ENCODE results near the gene MGAM2. TPM values are rescaled to one million over a fixed set of nuclear protein-coding genes. Genes with fewer than 3 reads are reported as not detected.

The MGAM2 gene
- total and polyA plus RNA-seq, 5 donors from 2014 or later = not detected

- Mint-ChIP-seq H3K36me3 (no peaks in the 10 kb centered on the region), H3K9me3 (peaks cover 0 to 2% (median 0%) of the 10 kb centered on the region in 7 donors), H3K4me3 (no peak overlapping the region), H3K4me1 (peaks cover 0 to 3% (median 0%) of the 10 kb centered on the region in 4 donors), H3K27me3 (peaks cover 6% of the 10 kb centered on the region), H3K27ac (no peak overlapping the region)
- H3K4me1 ChIP-seq (ENCODE audit: control insufficient read depth, insufficient read depth, low read length, poor library complexity, severe bottlenecking) = no peaks in the 10 kb centered on the region
- H3K27me3 ChIP-seq (ENCODE audit: control insufficient read depth, insufficient read depth, low read length) = no peaks in the 10 kb centered on the region
- no peaks in the 10 kb centered on the region for H3K36me3 ChIP-seq (ENCODE audit: control insufficient read depth, insufficient read depth, low read length)
- no peak for ATAC-seq (ENCODE audit: low read depth in 2 of 2)
- H3K9me3 ChIP-seq (ENCODE audit: control insufficient read depth in 2 of 2, low read length in 2 of 2) = no peaks in the 10 kb centered on the region
- no peak for DNase-seq
- H3K27ac ChIP-seq (ENCODE audit: insufficient read depth, low read length, poor library complexity, severe bottlenecking) = no peak overlapping the region
- no peak overlapping the region for H3K4me3 ChIP-seq (ENCODE audit: low read depth, low read length)
Measured at GRCh38 chr7:142104550-142105527, 6.7 kb upstream of the MGAM2 start.

DNA sequence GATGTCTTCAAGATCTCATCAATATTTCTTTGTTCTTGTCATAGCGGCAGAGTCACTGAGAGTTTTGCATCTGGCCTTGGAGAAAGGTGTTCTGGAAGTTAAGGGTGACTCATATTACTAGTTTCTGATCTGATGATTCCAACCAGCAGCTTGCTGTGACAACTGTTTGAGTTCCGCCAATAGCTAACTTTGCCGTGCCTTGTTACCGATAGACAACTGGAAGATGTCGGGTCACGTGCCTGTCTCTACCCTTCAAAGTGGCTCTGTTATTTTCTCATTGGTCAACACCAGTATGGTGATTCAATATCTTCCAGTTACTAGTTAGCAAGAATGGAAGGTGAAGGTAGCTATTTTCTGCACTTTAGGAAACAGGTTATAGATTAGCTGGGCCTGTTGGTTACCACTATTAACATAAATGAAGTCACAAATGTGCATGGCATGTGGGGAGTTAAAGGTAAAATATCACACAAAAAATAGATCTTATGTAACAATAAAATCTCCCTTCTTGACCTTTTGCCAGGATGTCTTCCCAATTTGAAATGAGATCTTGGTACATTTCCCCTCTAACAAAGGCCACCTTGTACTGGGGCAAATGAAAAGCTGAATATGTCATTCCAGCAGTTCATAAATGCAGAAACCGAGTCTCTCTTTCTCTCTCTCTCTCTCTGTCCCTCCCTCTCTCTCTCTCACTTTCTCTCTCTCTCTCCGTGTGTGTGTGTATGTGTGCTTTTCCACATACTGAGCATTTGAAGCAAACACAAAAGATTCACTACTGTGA lies 2.6 kb upstream of the MGAM2 start:
- Mint-ChIP-seq H3K27me3 (peaks cover 6% of the 10 kb centered on the region), H3K36me3 (no peaks in the 10 kb centered on the region), H3K9me3 (peaks cover 0 to 2% (median 0%) of the 10 kb centered on the region in 7 donors), H3K4me1 (peaks cover 0 to 3% (median 0%) of the 10 kb centered on the region in 4 donors), H3K27ac (no peak overlapping the region), H3K4me3 (no peak overlapping the region)
- H3K27ac ChIP-seq (ENCODE audit: insufficient read depth, low read length, poor library complexity, severe bottlenecking) = no peak overlapping the region
- H3K36me3 ChIP-seq (ENCODE audit: control insufficient read depth, insufficient read depth, low read length) = no peaks in the 10 kb centered on the region
- no peaks in the 10 kb centered on the region for H3K9me3 ChIP-seq (ENCODE audit: control insufficient read depth in 2 of 2, low read length in 2 of 2)
- H3K27me3 ChIP-seq (ENCODE audit: control insufficient read depth, insufficient read depth, low read length) = no peaks in the 10 kb centered on the region
- DNase-seq (no peak), ATAC-seq (ENCODE audit: low read depth in 2 of 2) (no peak)
- no peak overlapping the region for H3K4me3 ChIP-seq (ENCODE audit: low read depth, low read length)
- no peaks in the 10 kb centered on the region for H3K4me1 ChIP-seq (ENCODE audit: control insufficient read depth, insufficient read depth, low read length, poor library complexity, severe bottlenecking)

DNA sequence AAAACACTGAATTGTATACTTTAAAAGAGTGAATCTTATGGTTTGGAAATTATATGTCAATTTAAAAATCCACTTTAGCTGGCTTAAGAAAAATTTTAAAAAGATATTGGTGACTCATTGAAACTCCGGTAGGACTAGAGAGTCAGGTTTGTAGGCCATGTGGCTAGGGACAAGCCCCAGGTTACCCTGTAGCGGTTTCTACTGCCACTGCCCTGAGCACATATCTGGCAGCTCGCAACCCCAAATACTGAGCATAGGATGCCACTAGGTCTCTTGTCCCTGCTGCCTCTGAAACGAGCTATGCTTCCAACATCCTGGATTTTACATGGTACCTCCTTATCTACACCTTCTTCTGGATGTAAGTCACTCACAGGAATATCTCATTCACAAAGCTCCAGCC lies 1.4 kb upstream of the MGAM2 start:
- DNase-seq (no peak), ATAC-seq (ENCODE audit: low read depth in 2 of 2) (no peak)
- H3K4me3 Mint-ChIP-seq = no peak overlapping the region
- peaks cover 0 to 2% (median 0%) of the 10 kb centered on the region in 7 donors for H3K9me3 Mint-ChIP-seq
- no peak overlapping the region for H3K27ac ChIP-seq (ENCODE audit: insufficient read depth, low read length, poor library complexity, severe bottlenecking)
- H3K4me1 Mint-ChIP-seq = no peaks in the 10 kb centered on the region
- H3K27me3 Mint-ChIP-seq = no peaks in the 10 kb centered on the region
- H3K9me3 ChIP-seq (ENCODE audit: control insufficient read depth in 2 of 2, low read length in 2 of 2) = no peaks in the 10 kb centered on the region
- H3K36me3 Mint-ChIP-seq = no peaks in the 10 kb centered on the region
- H3K4me3 ChIP-seq (ENCODE audit: low read depth, low read length) = no peak overlapping the region
- H3K4me1 ChIP-seq (ENCODE audit: control insufficient read depth, insufficient read depth, low read length, poor library complexity, severe bottlenecking) = no peaks in the 10 kb centered on the region
- H3K27ac Mint-ChIP-seq = no peak overlapping the region
- H3K27me3 ChIP-seq (ENCODE audit: control insufficient read depth, insufficient read depth, low read length) = no peaks in the 10 kb centered on the region
- H3K36me3 ChIP-seq (ENCODE audit: control insufficient read depth, insufficient read depth, low read length) = no peaks in the 10 kb centered on the region

DNA sequence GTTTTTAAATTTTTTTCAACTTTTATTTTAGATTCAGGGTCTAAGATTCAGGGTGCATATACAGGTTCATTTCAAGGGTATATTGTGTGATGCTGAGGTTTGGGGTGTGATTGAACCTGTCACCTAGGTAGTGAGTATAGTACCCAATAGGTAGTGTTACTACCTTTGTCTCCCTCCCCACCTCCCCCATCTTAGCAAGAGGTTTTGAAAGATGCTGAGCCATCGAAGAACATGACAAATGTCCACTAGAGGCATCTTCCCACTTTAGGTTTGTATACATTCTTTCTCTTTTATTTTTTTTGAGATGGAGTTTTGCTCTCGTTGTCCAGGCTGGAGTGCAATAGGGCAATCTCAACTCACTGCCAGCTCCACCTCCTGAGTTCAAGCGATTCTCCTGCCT lies 880 bp upstream of the MGAM2 start:
- H3K4me1 ChIP-seq (ENCODE audit: control insufficient read depth, insufficient read depth, low read length, poor library complexity, severe bottlenecking) = no peaks in the 10 kb centered on the region
- peaks cover 0 to 2% (median 0%) of the 10 kb centered on the region in 7 donors for H3K9me3 Mint-ChIP-seq

GRCh38 chr7:142112086-142112485 lies 568 bp downstream of the MGAM2 start:
- ATAC-seq (ENCODE audit: low read depth in 2 of 2) (no peak), DNase-seq (no peak)
- Histone ChIP-seq H3K4me3 (ENCODE audit: low read depth, low read length) (no peak overlapping the region), H3K36me3 (ENCODE audit: control insufficient read depth, insufficient read depth, low read length) (no peaks in the 10 kb centered on the region), H3K27ac (ENCODE audit: insufficient read depth, low read length, poor library complexity, severe bottlenecking) (no peak overlapping the region), H3K9me3 (ENCODE audit: control insufficient read depth in 2 of 2, low read length in 2 of 2) (no peaks in the 10 kb centered on the region), H3K4me1 (ENCODE audit: control insufficient read depth, insufficient read depth, low read length, poor library complexity, severe bottlenecking) (no peaks in the 10 kb centered on the region), H3K27me3 (ENCODE audit: control insufficient read depth, insufficient read depth, low read length) (no peaks in the 10 kb centered on the region)
- H3K36me3 Mint-ChIP-seq = no peaks in the 10 kb centered on the region
- H3K4me1 Mint-ChIP-seq = no peaks in the 10 kb centered on the region
- H3K27me3 Mint-ChIP-seq = no peaks in the 10 kb centered on the region
- H3K27ac Mint-ChIP-seq = no peak overlapping the region
- H3K9me3 Mint-ChIP-seq = peaks cover 0 to 2% (median 0%) of the 10 kb centered on the region in 7 donors
- H3K4me3 Mint-ChIP-seq = no peak overlapping the region

More for the DNA sequence above, 880 bp upstream of the MGAM2 start:
- no peak for ATAC-seq (ENCODE audit: low read depth in 2 of 2)
- Histone ChIP-seq H3K27ac (ENCODE audit: insufficient read depth, low read length, poor library complexity, severe bottlenecking) (no peak overlapping the region), H3K36me3 (ENCODE audit: control insufficient read depth, insufficient read depth, low read length) (no peaks in the 10 kb centered on the region), H3K27me3 (ENCODE audit: control insufficient read depth, insufficient read depth, low read length) (no peaks in the 10 kb centered on the region), H3K9me3 (ENCODE audit: control insufficient read depth in 2 of 2, low read length in 2 of 2) (no peaks in the 10 kb centered on the region), H3K4me3 (ENCODE audit: low read depth, low read length) (no peak overlapping the region)
- DNase-seq = no peak
- H3K27ac Mint-ChIP-seq = no peak overlapping the region
- no peaks in the 10 kb centered on the region for H3K36me3 Mint-ChIP-seq
- H3K27me3 Mint-ChIP-seq = no peaks in the 10 kb centered on the region
- H3K4me3 Mint-ChIP-seq = no peak overlapping the region
- H3K4me1 Mint-ChIP-seq = no peaks in the 10 kb centered on the region

DNA sequence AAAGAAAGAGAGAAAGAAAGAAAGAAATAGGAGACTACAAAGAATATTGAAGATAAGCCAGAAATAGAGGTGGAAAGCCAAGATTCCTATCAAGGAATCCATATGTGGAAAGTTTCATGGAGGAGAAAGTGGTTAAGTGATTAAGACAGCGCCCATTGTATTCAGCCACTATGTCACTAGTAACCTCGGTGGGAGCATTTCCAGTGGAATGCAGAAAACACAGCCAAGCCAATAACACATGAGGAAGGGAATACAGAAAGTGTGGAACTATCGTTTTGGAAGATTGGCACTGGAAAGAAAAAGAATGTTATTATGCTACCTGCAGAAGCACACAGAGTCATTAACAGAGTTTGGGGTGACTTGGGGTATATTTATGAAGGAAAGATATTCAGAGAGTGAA lies 2.7 kb downstream of the MGAM2 start:
- H3K9me3 ChIP-seq (ENCODE audit: control insufficient read depth in 2 of 2, low read length in 2 of 2) = no peaks in the 10 kb centered on the region
- no peak for DNase-seq
- H3K4me3 ChIP-seq (ENCODE audit: low read depth, low read length) = no peak overlapping the region
- no peak overlapping the region for H3K4me3 Mint-ChIP-seq
- no peaks in the 10 kb centered on the region for H3K36me3 ChIP-seq (ENCODE audit: control insufficient read depth, insufficient read depth, low read length)
- no peak overlapping the region for H3K27ac Mint-ChIP-seq
- ATAC-seq (ENCODE audit: low read depth in 2 of 2) = no peak
- H3K4me1 Mint-ChIP-seq = no peaks in the 10 kb centered on the region
- H3K27ac ChIP-seq (ENCODE audit: insufficient read depth, low read length, poor library complexity, severe bottlenecking) = no peak overlapping the region
- H3K36me3 Mint-ChIP-seq = no peaks in the 10 kb centered on the region
- no peaks in the 10 kb centered on the region for H3K27me3 Mint-ChIP-seq
- no peaks in the 10 kb centered on the region for H3K4me1 ChIP-seq (ENCODE audit: control insufficient read depth, insufficient read depth, low read length, poor library complexity, severe bottlenecking)
- peaks cover 0 to 2% (median 0%) of the 10 kb centered on the region in 7 donors for H3K9me3 Mint-ChIP-seq
- no peaks in the 10 kb centered on the region for H3K27me3 ChIP-seq (ENCODE audit: control insufficient read depth, insufficient read depth, low read length)

DNA sequence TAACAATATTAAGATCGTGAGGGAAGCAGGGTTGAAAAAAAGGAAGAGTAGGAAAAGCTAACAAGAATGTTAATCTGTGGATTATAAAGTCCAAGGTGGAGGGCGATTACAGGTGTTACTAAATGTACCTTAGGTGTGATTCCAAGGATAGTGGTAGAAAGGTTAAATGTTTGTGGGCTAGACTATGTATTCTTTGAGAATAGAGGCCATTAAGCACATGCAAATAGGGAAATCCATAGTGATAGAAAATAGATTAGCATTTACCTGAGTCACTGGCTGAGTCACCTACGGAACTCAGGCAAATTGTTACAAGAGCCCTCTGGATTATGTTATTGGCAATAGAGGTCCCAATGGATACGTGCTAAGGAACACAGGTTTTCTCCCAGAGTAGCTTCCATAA lies 9.0 kb downstream of the MGAM2 start:
- H3K27ac ChIP-seq (ENCODE audit: insufficient read depth, low read length, poor library complexity, severe bottlenecking) = no peak overlapping the region
- Mint-ChIP-seq H3K27me3 (peaks cover 4% of the 10 kb centered on the region), H3K27ac (no peak overlapping the region), H3K36me3 (no peaks in the 10 kb centered on the region), H3K4me1 (no peaks in the 10 kb centered on the region), H3K9me3 (no peaks in the 10 kb centered on the region), H3K4me3 (no peak overlapping the region)
- no peaks in the 10 kb centered on the region for H3K36me3 ChIP-seq (ENCODE audit: control insufficient read depth, insufficient read depth, low read length)
- ATAC-seq (ENCODE audit: low read depth in 2 of 2) (no peak), DNase-seq (no peak)
- H3K4me1 ChIP-seq (ENCODE audit: control insufficient read depth, insufficient read depth, low read length, poor library complexity, severe bottlenecking) = no peaks in the 10 kb centered on the region
- no peaks in the 10 kb centered on the region for H3K9me3 ChIP-seq (ENCODE audit: control insufficient read depth in 2 of 2, low read length in 2 of 2)
- no peak overlapping the region for H3K4me3 ChIP-seq (ENCODE audit: low read depth, low read length)
- no peaks in the 10 kb centered on the region for H3K27me3 ChIP-seq (ENCODE audit: control insufficient read depth, insufficient read depth, low read length)
